ENCODE results near the gene TRIM54. TPM values are rescaled to one million over a fixed set of nuclear protein-coding genes. Genes with fewer than 3 reads are reported as not detected.
"Not testable (repeated sequence)": the region's sequence is repeated elsewhere in the genome, so short reads cannot be mapped to it uniquely, and the experiment has no call there.

TRIM54 gene
- total RNA-seq, 2 donors from 2014 or later = 0.86 to 2.2 TPM

- H3K36me3 ChIP-seq (ENCODE audit: control insufficient read depth, insufficient read depth, low read length) = no peaks in the 10 kb centered on the region
- no peak overlapping the region for H3K4me3 ChIP-seq (ENCODE audit: low read length)
- H3K27ac ChIP-seq (ENCODE audit: low read depth, low read length) = no peak overlapping the region
- Mint-ChIP-seq H3K4me3 (no peak overlapping the region), H3K27ac (no peak overlapping the region), H3K36me3 (ENCODE audit: low read depth) (no peaks in the 10 kb centered on the region), H3K4me1 (peaks cover 5% of the 10 kb centered on the region), H3K9me3 (no peaks in the 10 kb centered on the region), H3K27me3 (ENCODE audit: insufficient read depth) (peaks cover 2% of the 10 kb centered on the region)
- 91 to 98% methylated on average over 10 to 12 of the region's 12 CpGs for whole genome bisulfite sequencing, 2 experiments (ENCODE audit: insufficient coverage in 1 of 2, insufficient read length in 1 of 2)
- no peaks in the 10 kb centered on the region for H3K4me1 ChIP-seq (ENCODE audit: control insufficient read depth, insufficient read depth, low read length)
- no peak overlapping the region for H3K9ac ChIP-seq (ENCODE audit: extremely low read depth, low read length, poor library complexity, severe bottlenecking)
- no peak for DNase-seq
- TF ChIP-seq CTCF (conservative IDR thresholded peaks at IDR 0.05) = no peak
- no peaks in the 10 kb centered on the region for H3K27me3 ChIP-seq (ENCODE audit: control insufficient read depth, insufficient read depth, low read length, poor library complexity, severe bottlenecking)
- H3K9me3 ChIP-seq (ENCODE audit: control insufficient read depth, low read length) = no peaks in the 10 kb centered on the region
Measured at GRCh38 chr2:27316655-27317412, 34.6 kb downstream of the TRIM54 start.

GRCh38 chr2:27319839-27320238 is 37.6 kb downstream of the TRIM54 start:
- H3K9me3 ChIP-seq (ENCODE audit: control insufficient read depth, low read length); H3K9me3 Mint-ChIP-seq; H3K27me3 Mint-ChIP-seq (ENCODE audit: insufficient read depth); H3K9ac ChIP-seq (ENCODE audit: extremely low read depth, low read length, poor library complexity, severe bottlenecking); H3K27ac Mint-ChIP-seq; H3K4me3 ChIP-seq (ENCODE audit: low read length); H3K36me3 Mint-ChIP-seq (ENCODE audit: low read depth); DNase-seq; H3K27ac ChIP-seq (ENCODE audit: low read depth, low read length); H3K4me3 Mint-ChIP-seq; H3K4me1 ChIP-seq (ENCODE audit: control insufficient read depth, insufficient read depth, low read length); H3K27me3 ChIP-seq (ENCODE audit: control insufficient read depth, insufficient read depth, low read length, poor library complexity, severe bottlenecking); H3K36me3 ChIP-seq (ENCODE audit: control insufficient read depth, insufficient read depth, low read length): not testable (repeated sequence)
- H3K4me1 Mint-ChIP-seq = peaks cover 15% of the 10 kb centered on the region
- 93 to 95% methylated on average over 11 to 15 of the region's 15 CpGs for WGBS, 2 experiments (ENCODE audit: insufficient coverage in 1 of 2, insufficient read length in 1 of 2)

- no peaks in the 10 kb centered on the region for H3K4me1 ChIP-seq (ENCODE audit: control insufficient read depth, insufficient read depth, low read length)
- 66 to 84% methylated on average over 4 to 8 of the region's 8 CpGs for WGBS, 2 experiments (ENCODE audit: insufficient coverage in 1 of 2, insufficient read length in 1 of 2)
- H3K27me3 ChIP-seq (ENCODE audit: control insufficient read depth, insufficient read depth, low read length, poor library complexity, severe bottlenecking) = no peaks in the 10 kb centered on the region
- H3K4me3 ChIP-seq (ENCODE audit: low read length) = no peak overlapping the region
- H3K27me3 Mint-ChIP-seq (ENCODE audit: insufficient read depth) = no peaks in the 10 kb centered on the region
- no peak overlapping the region for H3K27ac ChIP-seq (ENCODE audit: low read depth, low read length)
- DNase-seq = peak; percentile 89
- H3K36me3 Mint-ChIP-seq (ENCODE audit: low read depth) = peaks cover 3% of the 10 kb centered on the region
- no peak overlapping the region for H3K9ac ChIP-seq (ENCODE audit: extremely low read depth, low read length, poor library complexity, severe bottlenecking)
- H3K36me3 ChIP-seq (ENCODE audit: control insufficient read depth, insufficient read depth, low read length) = peaks cover 7% of the 10 kb centered on the region
- no peaks in the 10 kb centered on the region for H3K9me3 Mint-ChIP-seq
- no peaks in the 10 kb centered on the region for H3K9me3 ChIP-seq (ENCODE audit: control insufficient read depth, low read length)
- TF ChIP-seq CTCF (conservative IDR thresholded peaks at IDR 0.05) = peak; percentile 78
- H3K4me1 Mint-ChIP-seq = peaks cover 15% of the 10 kb centered on the region
- peak overlapping the region; percentile 91 for H3K27ac Mint-ChIP-seq
- peak overlapping the region; percentile 37 for H3K4me3 Mint-ChIP-seq
Measured at GRCh38 chr2:27320958-27321543, 38.8 kb downstream of the TRIM54 start.
